A673 (cell line): Measurements from ENCODE around the gene ARFRP1.

Experiments
- EZH2 ChIP-seq: fragments of 200-600 bp; sonication (generic); IDR thresholded peaks from 2 replicates; pipeline ENCODE4 v1.6.1; 2017; ENCODE audit warnings: borderline replicate concordance, low read depth, mild to moderate bottlenecking, mixed read lengths, antibody characterized with exemption, low read length; ENCODE audit not compliant: poor library complexity, severe bottlenecking
- TF ChIP-seq, protein P1 (sequence below): fragments of 300-800, 200-600 bp; sonication (generic); conservative IDR thresholded peaks from 2 replicates; pipeline ENCODE4 v1.5.1; 2017; ENCODE audit warnings: low read depth, mild to moderate bottlenecking, antibody characterized with exemption, low read length, moderate library complexity, mixed read lengths

DNA sequence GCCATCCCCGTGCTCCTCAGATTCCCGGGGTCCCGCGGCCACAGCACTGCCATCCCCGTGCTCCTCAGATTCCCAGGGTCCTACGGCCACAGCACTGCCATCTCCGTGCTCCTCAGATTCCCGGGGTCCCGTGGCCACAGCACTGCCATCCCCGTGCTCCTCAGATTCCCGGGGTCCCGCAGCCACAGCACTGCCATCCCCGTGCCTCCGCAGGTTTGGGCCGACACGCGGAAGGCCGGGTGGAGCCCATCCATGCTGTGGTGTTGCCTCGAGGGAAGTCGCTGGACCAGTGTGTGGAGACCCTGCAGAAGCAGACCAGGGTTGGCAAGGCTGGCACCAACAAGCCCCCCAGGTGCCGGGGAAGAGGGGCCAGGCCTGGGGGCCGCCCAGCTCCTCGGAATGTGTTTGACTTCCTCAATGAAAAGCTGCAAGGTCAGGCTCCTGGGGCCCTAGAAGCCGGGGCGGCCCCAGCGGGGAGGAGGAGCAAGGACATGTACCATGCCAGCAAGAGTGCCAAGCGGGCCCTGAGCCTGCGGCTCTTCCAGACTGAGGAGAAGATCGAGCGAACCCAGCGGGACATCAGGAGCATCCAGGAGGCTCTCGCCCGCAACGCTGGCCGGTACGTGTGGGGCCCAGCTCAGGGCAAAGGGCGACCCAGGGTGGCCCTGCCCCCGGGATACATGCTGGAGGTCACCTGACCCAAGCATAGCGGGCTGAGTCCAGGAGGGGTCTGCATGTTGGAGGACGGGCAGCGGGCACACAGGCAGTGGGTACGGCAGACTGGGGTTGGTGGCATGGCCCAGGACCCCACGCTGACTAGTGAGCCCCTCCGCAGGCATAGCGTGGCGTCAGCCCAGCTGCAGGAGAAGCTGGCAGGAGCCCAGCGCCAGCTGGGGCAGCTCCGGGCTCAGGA, 27.4 kb upstream of the ARFRP1 start:
- TF ChIP-seq, protein P1, sequence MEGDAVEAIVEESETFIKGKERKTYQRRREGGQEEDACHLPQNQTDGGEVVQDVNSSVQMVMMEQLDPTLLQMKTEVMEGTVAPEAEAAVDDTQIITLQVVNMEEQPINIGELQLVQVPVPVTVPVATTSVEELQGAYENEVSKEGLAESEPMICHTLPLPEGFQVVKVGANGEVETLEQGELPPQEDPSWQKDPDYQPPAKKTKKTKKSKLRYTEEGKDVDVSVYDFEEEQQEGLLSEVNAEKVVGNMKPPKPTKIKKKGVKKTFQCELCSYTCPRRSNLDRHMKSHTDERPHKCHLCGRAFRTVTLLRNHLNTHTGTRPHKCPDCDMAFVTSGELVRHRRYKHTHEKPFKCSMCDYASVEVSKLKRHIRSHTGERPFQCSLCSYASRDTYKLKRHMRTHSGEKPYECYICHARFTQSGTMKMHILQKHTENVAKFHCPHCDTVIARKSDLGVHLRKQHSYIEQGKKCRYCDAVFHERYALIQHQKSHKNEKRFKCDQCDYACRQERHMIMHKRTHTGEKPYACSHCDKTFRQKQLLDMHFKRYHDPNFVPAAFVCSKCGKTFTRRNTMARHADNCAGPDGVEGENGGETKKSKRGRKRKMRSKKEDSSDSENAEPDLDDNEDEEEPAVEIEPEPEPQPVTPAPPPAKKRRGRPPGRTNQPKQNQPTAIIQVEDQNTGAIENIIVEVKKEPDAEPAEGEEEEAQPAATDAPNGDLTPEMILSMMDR: no peak
- no peak for TF ChIP-seq EZH2
